CD8-positive, alpha-beta memory T cell (primary cell): ENCODE results near the gene DOCK2. TPM values are rescaled to one million over a fixed set of nuclear protein-coding genes. Genes with fewer than 3 reads are reported as not detected.
A peak's percentile ranks its signal among the peaks of the same experiment; 100 is the strongest.

Experiments
- CTCF ChIA-PET: fragments of 350-600 bp; sonication (Branson Sonifier 250); formaldehyde crosslinking; loops from one replicate; lab custom pipeline; 2021; ENCODE audit warnings: antibody characterized with exemption; lab: Charles Lee
- POLR2A ChIA-PET: fragments of 350-600 bp; sonication (Branson Sonifier 250); formaldehyde crosslinking; loops from one replicate; lab custom pipeline; 2021; ENCODE audit warnings: antibody characterized with exemption; lab: Charles Lee
- DNase-seq, 5 donors: peaks; one replicate each; pipeline versions ENCODE4 v3.0.0 to v3.0.0-alpha.2; 2020 to 2022; ENCODE audit warnings: mixed read lengths in 1 of 5
- H3K27ac ChIP-seq: one replicate; pipeline ENCODE4 v1.7.0; 2013; ENCODE audit warnings: low read depth, mild to moderate bottlenecking, low read length, moderate library complexity
- H3K27me3 ChIP-seq: 2 replicates; pipeline ENCODE4 v1.7.0; 2013; ENCODE audit warnings: low read length, mild to moderate bottlenecking; ENCODE audit not compliant: insufficient read depth, poor library complexity, severe bottlenecking
- H3K36me3 ChIP-seq: 2 replicates; pipeline ENCODE4 v1.7.0; 2013; ENCODE audit warnings: mild to moderate bottlenecking, low read length, moderate library complexity; ENCODE audit not compliant: insufficient read depth
- H3K4me1 ChIP-seq: 2 replicates; pipeline ENCODE4 v1.7.0; 2013; ENCODE audit warnings: mild to moderate bottlenecking, low read length, moderate library complexity; ENCODE audit not compliant: insufficient read depth
- H3K4me3 ChIP-seq: 2 replicates; pipeline ENCODE4 v1.7.0; 2013; ENCODE audit warnings: mild to moderate bottlenecking, low read length
- H3K9me3 ChIP-seq: 2 replicates; pipeline ENCODE4 v1.7.0; 2013; ENCODE audit warnings: mild to moderate bottlenecking, low read length
- H3K27ac Mint-ChIP-seq, 8 donors: one replicate each; pipeline ENCODE4 v1.8.0; 2020 to 2021; ENCODE audit warnings: mixed read lengths in 8 of 8, mild to moderate bottlenecking in 6 of 8, inconsistent platforms in 3 of 8, moderate library complexity in 3 of 8
- H3K27me3 Mint-ChIP-seq, 2 donors: one replicate each; pipeline ENCODE4 v1.8.0; 2020 to 2021; ENCODE audit warnings: mixed read lengths in 2 of 2, mild to moderate bottlenecking in 1 of 2, moderate library complexity in 1 of 2
- H3K36me3 Mint-ChIP-seq, 3 donors: one replicate each; pipeline ENCODE4 v1.8.0; 2020 to 2021; ENCODE audit warnings: mixed read lengths in 3 of 3, inconsistent platforms in 1 of 3, mild to moderate bottlenecking in 1 of 3
- H3K4me1 Mint-ChIP-seq, 3 donors: one replicate each; pipeline ENCODE4 v1.8.0; 2020 to 2021; ENCODE audit warnings: mixed read lengths in 3 of 3, inconsistent platforms in 1 of 3, mild to moderate bottlenecking in 1 of 3
- H3K4me3 Mint-ChIP-seq, 7 donors: one replicate each; pipeline ENCODE4 v1.8.0; 2020 to 2021; ENCODE audit warnings: mixed read lengths in 7 of 7, mild to moderate bottlenecking in 6 of 7, moderate library complexity in 4 of 7, inconsistent platforms in 2 of 7
- H3K9me3 Mint-ChIP-seq, 5 donors: one replicate each; pipeline ENCODE4 v1.8.0; 2020 to 2022; ENCODE audit warnings: mixed read lengths in 5 of 5, mild to moderate bottlenecking in 3 of 5, moderate library complexity in 2 of 5, inconsistent platforms in 1 of 5
- polyA plus RNA-seq: library from polyadenylated mRNA; unstranded; fragments of 300-500 nt; fragmentation: Illumina TruSeq; gene quantifications from one replicate; pipeline ENCODE4 v1.2.3, GENCODE V29; 2021
- total RNA-seq, 2 experiments: library from RNA; stranded (reverse); gene quantifications; one replicate each; pipeline ENCODE4 v1.2.3, GENCODE V29; 2021

The DOCK2 gene
- total and polyA plus RNA-seq, 3 experiments from 2014 or later = 102 to 157 (median 155) TPM

- no peaks in the 10 kb centered on the region for H3K9me3 Mint-ChIP-seq
- H3K4me3 Mint-ChIP-seq = no peak overlapping the region
- Histone ChIP-seq H3K4me3 (no peak overlapping the region), H3K27ac (no peak overlapping the region), H3K36me3 (no peaks in the 10 kb centered on the region), H3K27me3 (no peaks in the 10 kb centered on the region), H3K9me3 (no peaks in the 10 kb centered on the region), H3K4me1 (no peaks in the 10 kb centered on the region)
- peaks cover 15 to 40% (median 16%) of the 10 kb centered on the region in 3 donors for H3K4me1 Mint-ChIP-seq
- ChIA-PET CTCF (no interaction called here), POLR2A (no interaction called here)
- H3K27me3 Mint-ChIP-seq = no peaks in the 10 kb centered on the region
- H3K36me3 Mint-ChIP-seq = peaks cover 0 to 21% (median 15%) of the 10 kb centered on the region in 3 donors
- peak overlapping the region in 1 of 8 donors; percentile 5 for H3K27ac Mint-ChIP-seq
- DNase-seq = no peak
Observed at GRCh38 chr5:169909945-169910344, 272.9 kb downstream of the DOCK2 start.

GRCh38 chr5:169910393-169910792 is 273.3 kb downstream of the DOCK2 start:
- Histone ChIP-seq H3K36me3 (no peaks in the 10 kb centered on the region), H3K9me3 (no peaks in the 10 kb centered on the region), H3K27ac (no peak overlapping the region), H3K4me3 (no peak overlapping the region), H3K27me3 (no peaks in the 10 kb centered on the region), H3K4me1 (no peaks in the 10 kb centered on the region)
- POLR2A ChIA-PET = no interaction called here
- Mint-ChIP-seq H3K27ac (no peak overlapping the region), H3K4me1 (peaks cover 15 to 39% (median 18%) of the 10 kb centered on the region in 3 donors), H3K9me3 (no peaks in the 10 kb centered on the region), H3K27me3 (no peaks in the 10 kb centered on the region), H3K4me3 (no peak overlapping the region), H3K36me3 (peaks cover 0 to 20% (median 17%) of the 10 kb centered on the region in 3 donors)
- DNase-seq = no peak
- CTCF ChIA-PET = no interaction called here

- no peak for DNase-seq
- H3K36me3 Mint-ChIP-seq = peaks cover 0 to 25% (median 23%) of the 10 kb centered on the region in 3 donors
- H3K4me3 Mint-ChIP-seq = no peak overlapping the region
- H3K27ac ChIP-seq = no peak overlapping the region
- H3K27ac Mint-ChIP-seq = peak overlapping the region in 1 of 8 donors; percentile 78
- no peaks in the 10 kb centered on the region for H3K4me1 ChIP-seq
- H3K9me3 Mint-ChIP-seq = no peaks in the 10 kb centered on the region
- peaks cover 15 to 38% (median 26%) of the 10 kb centered on the region in 3 donors for H3K4me1 Mint-ChIP-seq
- POLR2A ChIA-PET = no interaction called here
- no peaks in the 10 kb centered on the region for H3K27me3 Mint-ChIP-seq
- CTCF ChIA-PET = no interaction called here
- H3K4me3 ChIP-seq = no peak overlapping the region
- H3K27me3 ChIP-seq = no peaks in the 10 kb centered on the region
- H3K36me3 ChIP-seq = no peaks in the 10 kb centered on the region
- no peaks in the 10 kb centered on the region for H3K9me3 ChIP-seq
Observed at GRCh38 chr5:169911448-169912212, 274.6 kb downstream of the DOCK2 start.

- POLR2A ChIA-PET = no interaction called here
- Histone ChIP-seq H3K27me3 (no peaks in the 10 kb centered on the region), H3K4me3 (no peak overlapping the region), H3K36me3 (no peaks in the 10 kb centered on the region), H3K9me3 (no peaks in the 10 kb centered on the region), H3K27ac (no peak overlapping the region), H3K4me1 (no peaks in the 10 kb centered on the region)
- Mint-ChIP-seq H3K4me1 (peaks cover 15 to 42% (median 26%) of the 10 kb centered on the region in 3 donors), H3K27me3 (no peaks in the 10 kb centered on the region), H3K27ac (peak overlapping the region in 1 of 8 donors; percentile 15), H3K9me3 (no peaks in the 10 kb centered on the region), H3K4me3 (no peak overlapping the region), H3K36me3 (peaks cover 0 to 34% (median 23%) of the 10 kb centered on the region in 3 donors)
- DNase-seq = no peak
- CTCF ChIA-PET = no interaction called here
Observed at GRCh38 chr5:169913479-169913878, 276.4 kb downstream of the DOCK2 start.

- H3K9me3 ChIP-seq = no peaks in the 10 kb centered on the region
- H3K4me3 ChIP-seq = no peak overlapping the region
- POLR2A ChIA-PET = no interaction called here
- H3K27ac ChIP-seq = no peak overlapping the region
- H3K36me3 Mint-ChIP-seq = peaks cover 0 to 37% (median 29%) of the 10 kb centered on the region in 3 donors
- H3K4me1 Mint-ChIP-seq = peaks cover 18 to 44% (median 33%) of the 10 kb centered on the region in 3 donors
- H3K27me3 Mint-ChIP-seq = no peaks in the 10 kb centered on the region
- no peaks in the 10 kb centered on the region for H3K36me3 ChIP-seq
- no peak overlapping the region for H3K4me3 Mint-ChIP-seq
- DNase-seq = no peak
- no peaks in the 10 kb centered on the region for H3K27me3 ChIP-seq
- no peaks in the 10 kb centered on the region for H3K9me3 Mint-ChIP-seq
- CTCF ChIA-PET = no interaction called here
- peak overlapping the region in 1 of 8 donors; percentile 96 for H3K27ac Mint-ChIP-seq
- no peaks in the 10 kb centered on the region for H3K4me1 ChIP-seq
Observed at GRCh38 chr5:169914766-169915165, 277.7 kb downstream of the DOCK2 start.

GRCh38 chr5:169917500-169917899 is 280.4 kb downstream of the DOCK2 start:
- POLR2A ChIA-PET = no interaction called here
- no peaks in the 10 kb centered on the region for H3K36me3 ChIP-seq
- CTCF ChIA-PET = no interaction called here
- H3K4me3 ChIP-seq = no peak overlapping the region
- peak overlapping the region in 2 of 8 donors; percentile 18 to 44 for H3K27ac Mint-ChIP-seq
- H3K36me3 Mint-ChIP-seq = peaks cover 3 to 43% (median 20%) of the 10 kb centered on the region in 3 donors
- no peak overlapping the region for H3K4me3 Mint-ChIP-seq
- H3K4me1 Mint-ChIP-seq = peaks cover 18 to 49% (median 44%) of the 10 kb centered on the region in 3 donors
- H3K27me3 ChIP-seq = no peaks in the 10 kb centered on the region
- no peaks in the 10 kb centered on the region for H3K27me3 Mint-ChIP-seq
- H3K9me3 ChIP-seq = no peaks in the 10 kb centered on the region
- H3K4me1 ChIP-seq = no peaks in the 10 kb centered on the region
- H3K27ac ChIP-seq = no peak overlapping the region
- DNase-seq = no peak
- H3K9me3 Mint-ChIP-seq = no peaks in the 10 kb centered on the region

GRCh38 chr5:169918228-169918627 is 281.2 kb downstream of the DOCK2 start:
- ChIA-PET CTCF (no interaction called here), POLR2A (no interaction called here)
- Mint-ChIP-seq H3K27ac (no peak overlapping the region), H3K4me3 (no peak overlapping the region), H3K4me1 (peaks cover 22 to 49% (median 48%) of the 10 kb centered on the region in 3 donors), H3K36me3 (peaks cover 3 to 45% (median 19%) of the 10 kb centered on the region in 3 donors), H3K27me3 (no peaks in the 10 kb centered on the region), H3K9me3 (no peaks in the 10 kb centered on the region)
- Histone ChIP-seq H3K9me3 (no peaks in the 10 kb centered on the region), H3K4me1 (no peaks in the 10 kb centered on the region), H3K4me3 (no peak overlapping the region), H3K27me3 (no peaks in the 10 kb centered on the region), H3K36me3 (no peaks in the 10 kb centered on the region), H3K27ac (no peak overlapping the region)
- DNase-seq = no peak

- Histone ChIP-seq H3K4me3 (no peak overlapping the region), H3K9me3 (no peaks in the 10 kb centered on the region), H3K27ac (no peak overlapping the region), H3K36me3 (no peaks in the 10 kb centered on the region), H3K4me1 (no peaks in the 10 kb centered on the region), H3K27me3 (no peaks in the 10 kb centered on the region)
- Mint-ChIP-seq H3K27me3 (no peaks in the 10 kb centered on the region), H3K36me3 (peaks cover 3 to 52% (median 17%) of the 10 kb centered on the region in 3 donors), H3K27ac (no peak overlapping the region), H3K4me1 (peaks cover 24 to 48% (median 46%) of the 10 kb centered on the region in 3 donors), H3K4me3 (no peak overlapping the region), H3K9me3 (no peaks in the 10 kb centered on the region)
- POLR2A ChIA-PET = no interaction called here
- DNase-seq = no peak
- CTCF ChIA-PET = no interaction called here
Observed at GRCh38 chr5:169920474-169920873, 283.4 kb downstream of the DOCK2 start.
